ENCODE data around the gene TMEM117. TPM values are rescaled to one million over a fixed set of nuclear protein-coding genes. Genes with fewer than 3 reads are reported as not detected.
A peak's percentile ranks its signal among the peaks of the same experiment; 100 is the strongest.

TMEM117 gene
- total and polyA plus RNA-seq, 2 donors from 2014 or later: 5.9 to 6.0 TPM

DNA sequence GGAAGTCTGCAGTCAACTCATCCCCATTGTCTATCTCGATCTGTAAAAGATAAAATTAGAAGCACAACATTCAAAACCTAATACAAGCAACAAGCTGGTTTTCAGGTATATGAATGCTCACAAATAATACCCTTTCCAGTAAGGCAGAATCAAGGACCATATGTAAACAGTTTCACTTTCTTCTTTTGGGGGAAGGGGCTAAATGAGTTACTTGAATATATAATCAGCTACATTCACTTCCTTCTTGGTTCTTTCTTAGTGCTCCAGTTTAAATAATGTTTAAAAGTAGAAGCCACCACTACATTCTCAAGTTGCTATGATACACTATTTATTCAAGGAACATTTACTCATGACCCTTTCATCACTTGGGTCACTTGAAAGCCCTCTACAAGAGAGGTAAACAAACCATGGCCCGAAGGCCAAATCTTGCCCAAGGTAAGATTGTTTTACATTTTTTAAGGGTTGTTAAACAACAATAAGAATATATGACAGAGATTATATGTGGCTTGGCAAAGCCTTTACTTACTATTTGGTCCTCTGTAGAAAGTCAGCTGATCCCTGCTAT, 40.1 kb upstream of the TMEM117 start:
- Histone ChIP-seq H3K4me3 (ENCODE audit: low read length in 3 of 3) (no peak overlapping the region), H3K9ac (ENCODE audit: low read length in 3 of 3) (no peak overlapping the region), H3K4me1 (ENCODE audit: control insufficient read depth in 2 of 3, insufficient read depth in 2 of 3, low read depth in 1 of 3, low read length in 3 of 3) (no peaks in the 10 kb centered on the region), H3K36me3 (ENCODE audit: control insufficient read depth in 2 of 3, insufficient read depth in 3 of 3, low read length in 3 of 3) (peaks cover 3 to 22% (median 12%) of the 10 kb centered on the region in 3 donors), H3K9me3 (ENCODE audit: control insufficient read depth in 2 of 3, insufficient read depth in 1 of 3, low read length in 3 of 3) (no peaks in the 10 kb centered on the region), H3K27ac (ENCODE audit: low read depth in 2 of 2, low read length in 2 of 2) (no peak overlapping the region), H3K27me3 (ENCODE audit: control insufficient read depth, insufficient read depth, low read length) (no peaks in the 10 kb centered on the region)
- intact Hi-C loops (cut with DNase I): no loop called here
- DNase-seq (no peak), FAIRE-seq (no peak)
- TF ChIP-seq CTCF (IDR thresholded peaks at IDR 0.05; ENCODE audit: borderline replicate concordance, extremely low read depth, insufficient read depth): no peak

GRCh38 chr12:43797561-43798217, 38.2 kb upstream of the TMEM117 start:
- H3K9ac ChIP-seq (ENCODE audit: low read length in 3 of 3): no peak overlapping the region
- no peaks in the 10 kb centered on the region for H3K9me3 ChIP-seq (ENCODE audit: control insufficient read depth in 2 of 3, insufficient read depth in 1 of 3, low read length in 3 of 3)
- H3K36me3 ChIP-seq (ENCODE audit: control insufficient read depth in 2 of 3, insufficient read depth in 3 of 3, low read length in 3 of 3): peaks cover 3 to 22% (median 12%) of the 10 kb centered on the region in 3 donors
- FAIRE-seq: no peak
- no peaks in the 10 kb centered on the region for H3K4me1 ChIP-seq (ENCODE audit: control insufficient read depth in 2 of 3, insufficient read depth in 2 of 3, low read depth in 1 of 3, low read length in 3 of 3)
- no peak for DNase-seq
- intact Hi-C loops (cut with DNase I): no loop called here
- H3K4me3 ChIP-seq (ENCODE audit: low read length in 3 of 3): no peak overlapping the region
- H3K27me3 ChIP-seq (ENCODE audit: control insufficient read depth, insufficient read depth, low read length): no peaks in the 10 kb centered on the region
- no peak for TF ChIP-seq CTCF (IDR thresholded peaks at IDR 0.05; ENCODE audit: borderline replicate concordance, extremely low read depth, insufficient read depth)
- H3K27ac ChIP-seq (ENCODE audit: low read depth in 2 of 2, low read length in 2 of 2): no peak overlapping the region

GRCh38 chr12:43805149-43805859, 30.6 kb upstream of the TMEM117 start:
- intact Hi-C loops (cut with DNase I): no loop called here

More at GRCh38 chr12:43805149-43805859, 30.6 kb upstream of the TMEM117 start:
- DNase-seq: peak in 3 of 5 donors; percentile 21 to 72 (median 39)
- H3K4me1 ChIP-seq (ENCODE audit: control insufficient read depth in 2 of 3, insufficient read depth in 2 of 3, low read depth in 1 of 3, low read length in 3 of 3): peaks cover 0 to 3% (median 0%) of the 10 kb centered on the region in 3 donors
- TF ChIP-seq CTCF (IDR thresholded peaks at IDR 0.05; ENCODE audit: borderline replicate concordance, extremely low read depth, insufficient read depth): no peak
- H3K27me3 ChIP-seq (ENCODE audit: control insufficient read depth, insufficient read depth, low read length): no peaks in the 10 kb centered on the region
- FAIRE-seq: no peak
- no peaks in the 10 kb centered on the region for H3K9me3 ChIP-seq (ENCODE audit: control insufficient read depth in 2 of 3, insufficient read depth in 1 of 3, low read length in 3 of 3)
- H3K27ac ChIP-seq (ENCODE audit: low read depth in 2 of 2, low read length in 2 of 2): peak overlapping the region; percentile 89 to 96
- H3K36me3 ChIP-seq (ENCODE audit: control insufficient read depth in 2 of 3, insufficient read depth in 3 of 3, low read length in 3 of 3): peaks cover 0 to 8% (median 0%) of the 10 kb centered on the region in 3 donors
- H3K9ac ChIP-seq (ENCODE audit: low read length in 3 of 3): peak overlapping the region; percentile 54 to 91 (median 75)
- H3K4me3 ChIP-seq (ENCODE audit: low read length in 3 of 3): peak overlapping the region; percentile 74 to 96 (median 79)

Measured in kidney (tissue), 14 donors.